HG02870 (cell line): ENCODE data around the gene NSMCE1.

Source experiments
- ATAC-seq: cut with Tn5 transposase; IDR thresholded peaks from one replicate; pipeline ENCODE4 v1.9.1; 2021; ENCODE audit warnings: mild to moderate bottlenecking, moderate library complexity; ENCODE audit not compliant: unreplicated experiment

NSMCE1 gene

DNA sequence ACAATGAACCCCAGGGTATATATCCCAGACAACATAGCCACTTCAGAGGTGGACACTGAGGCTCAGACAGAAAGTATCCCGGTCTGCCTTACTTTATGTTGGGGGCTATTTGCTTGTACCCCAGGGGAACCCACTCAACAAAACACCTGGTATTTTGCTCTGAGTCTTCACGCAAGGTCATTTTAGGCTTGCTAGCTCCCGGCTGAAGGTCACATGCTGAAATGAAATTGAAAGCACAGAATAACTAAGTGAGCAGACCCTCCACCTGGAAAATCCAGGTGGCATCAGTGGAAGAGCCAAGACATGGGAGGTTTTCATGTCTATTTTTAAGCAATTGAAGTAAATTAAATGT lies 69.4 kb downstream of the NSMCE1 start:
- no peak for ATAC-seq

DNA sequence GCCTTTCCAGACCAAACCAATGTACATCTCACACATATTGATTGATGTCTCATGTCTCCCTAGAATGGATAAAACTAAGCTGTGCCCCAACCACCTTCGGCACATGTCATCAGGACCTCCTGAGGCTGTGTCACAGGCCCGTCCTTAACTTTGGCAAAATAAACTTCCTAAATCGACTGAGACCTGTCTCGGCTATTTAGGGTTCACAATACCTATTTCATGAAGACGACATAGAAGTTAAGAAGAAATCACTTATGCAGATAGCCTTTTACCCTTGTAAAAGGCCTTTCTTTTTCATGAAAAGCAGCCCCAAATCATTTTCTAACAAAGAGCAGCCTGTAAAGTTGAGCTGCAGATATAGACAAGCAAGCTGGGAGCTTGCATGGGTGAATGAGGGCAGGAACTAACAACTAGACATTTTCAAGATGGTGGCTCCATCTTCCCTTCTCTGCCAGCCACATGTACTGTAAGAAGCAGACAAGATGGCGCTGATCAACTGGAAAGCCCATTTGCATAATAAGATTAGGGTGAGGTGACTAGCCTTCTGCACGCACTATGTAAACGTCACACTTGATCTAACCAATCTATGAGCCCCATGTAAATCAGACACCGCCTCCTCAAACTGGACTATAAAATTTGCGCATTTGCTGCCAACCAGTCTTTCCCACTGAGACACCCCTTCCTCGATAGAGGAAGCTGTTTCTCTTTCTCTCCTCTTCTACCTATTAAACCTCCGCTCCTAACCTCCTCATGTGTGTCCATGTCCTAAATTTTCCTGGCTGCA lies 69.9 kb downstream of the NSMCE1 start:
- ATAC-seq: no peak

DNA sequence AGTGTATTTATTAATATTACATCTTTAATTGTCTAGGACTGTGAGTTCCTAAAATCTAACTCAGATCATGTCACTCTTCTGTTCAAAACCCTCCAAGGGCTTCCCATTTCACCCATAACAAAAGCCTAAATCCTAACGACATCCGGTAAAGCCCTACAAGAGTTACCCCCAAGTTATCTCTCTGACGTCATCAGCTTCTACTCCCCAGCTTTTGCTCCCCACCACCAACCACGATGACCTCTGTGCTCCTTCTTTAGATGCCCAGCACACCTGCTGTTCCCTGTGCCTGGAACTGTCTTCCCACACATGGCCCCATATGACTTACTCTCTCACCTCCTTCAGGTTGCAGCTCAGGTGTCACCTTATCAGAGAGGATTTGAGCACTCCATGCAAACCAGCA lies 71.6 kb downstream of the NSMCE1 start:
- ATAC-seq: no peak

DNA sequence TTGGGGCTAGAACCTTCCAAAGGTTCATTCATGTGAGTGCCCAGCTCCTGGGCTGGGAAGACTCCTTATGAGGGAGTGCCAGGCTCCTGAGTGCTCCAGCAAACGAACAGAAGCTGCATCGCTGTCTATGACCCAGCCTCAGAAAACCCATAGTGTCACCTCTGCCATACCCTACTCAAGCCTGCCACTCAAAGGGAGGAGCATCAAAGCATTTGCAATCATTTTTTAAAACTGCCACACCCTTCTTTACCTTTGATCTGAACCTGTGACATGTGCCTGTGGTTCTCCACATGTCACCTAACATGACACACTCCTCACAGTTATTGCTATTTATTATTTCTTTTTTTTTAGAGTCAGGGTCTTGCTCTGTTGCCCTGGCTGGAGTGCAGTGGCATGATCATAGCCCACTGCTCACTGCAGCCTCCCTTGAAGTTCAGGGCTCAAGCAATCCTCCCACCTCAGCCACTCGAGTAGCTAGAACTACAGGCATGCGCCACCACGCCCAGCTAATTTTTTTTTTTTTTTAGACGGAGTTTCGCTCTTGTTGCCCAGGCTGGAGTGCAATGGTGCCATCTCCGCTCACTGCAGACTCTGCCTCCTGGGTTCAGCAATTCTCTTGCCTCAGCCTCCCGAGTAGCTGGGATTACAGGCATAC lies 72.5 kb downstream of the NSMCE1 start:
- no peak for ATAC-seq

DNA sequence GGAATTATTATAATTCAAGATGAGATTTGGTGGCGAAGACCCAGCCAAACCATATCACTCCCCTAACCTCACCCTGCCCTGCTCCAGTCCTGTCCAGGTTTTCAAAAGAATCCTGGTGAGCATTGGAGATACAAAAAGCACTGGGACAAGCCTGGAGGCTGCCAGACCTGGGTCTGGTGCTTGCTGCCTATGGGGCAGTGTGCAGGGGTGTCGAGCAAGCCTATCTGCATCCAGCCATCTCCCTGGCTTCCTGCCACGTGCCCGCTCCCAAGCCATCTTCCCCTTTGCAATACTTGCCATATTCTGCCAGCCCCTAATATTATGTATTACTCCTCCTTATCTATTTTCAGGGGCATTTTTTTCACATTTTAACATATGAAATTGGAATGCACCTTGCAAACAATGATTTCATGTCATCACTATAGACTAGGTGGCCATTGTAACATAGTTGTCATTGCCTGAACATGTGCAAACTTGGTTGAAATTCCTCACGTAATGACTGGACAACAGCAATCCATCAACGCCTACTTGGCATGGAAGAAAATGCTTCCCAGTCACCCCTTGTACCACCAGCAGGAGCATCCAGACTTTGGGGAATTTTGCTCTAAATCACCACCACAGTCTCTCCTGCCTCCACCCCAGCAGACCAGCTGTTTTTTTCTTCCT lies 73.4 kb downstream of the NSMCE1 start:
- ATAC-seq: no peak

DNA sequence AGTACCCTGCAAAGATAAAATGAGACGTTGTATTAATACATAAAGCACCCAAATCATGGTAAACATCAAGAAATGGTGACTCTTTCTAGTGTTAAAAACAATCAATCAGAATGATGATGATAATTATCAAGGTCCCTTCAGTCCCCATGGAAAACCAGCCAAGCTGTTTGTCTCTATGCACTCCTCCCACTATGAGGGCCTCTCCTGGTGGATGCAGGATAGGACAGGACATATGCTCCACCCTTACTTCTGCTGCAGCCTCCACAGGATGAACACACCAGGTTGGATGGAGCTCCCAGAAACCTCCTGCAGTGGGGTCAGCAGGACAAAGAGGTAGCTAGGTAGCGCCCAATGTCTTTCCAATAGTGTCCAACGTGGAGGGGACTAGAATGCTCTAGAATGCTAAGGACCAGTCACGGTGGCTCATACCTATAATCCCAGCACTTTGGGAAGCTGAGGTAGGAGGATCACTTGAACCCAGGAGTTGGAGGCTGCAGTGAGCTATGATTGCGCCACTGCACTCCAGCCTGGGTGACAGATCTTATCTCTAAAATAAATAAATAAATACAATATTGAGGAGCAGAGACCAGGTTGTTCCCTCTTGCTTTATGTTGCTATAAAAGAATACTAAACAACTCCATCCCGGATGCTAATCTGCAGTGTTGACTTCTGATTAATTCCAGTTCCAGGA lies 75.1 kb downstream of the NSMCE1 start:
- ATAC-seq: no peak

DNA sequence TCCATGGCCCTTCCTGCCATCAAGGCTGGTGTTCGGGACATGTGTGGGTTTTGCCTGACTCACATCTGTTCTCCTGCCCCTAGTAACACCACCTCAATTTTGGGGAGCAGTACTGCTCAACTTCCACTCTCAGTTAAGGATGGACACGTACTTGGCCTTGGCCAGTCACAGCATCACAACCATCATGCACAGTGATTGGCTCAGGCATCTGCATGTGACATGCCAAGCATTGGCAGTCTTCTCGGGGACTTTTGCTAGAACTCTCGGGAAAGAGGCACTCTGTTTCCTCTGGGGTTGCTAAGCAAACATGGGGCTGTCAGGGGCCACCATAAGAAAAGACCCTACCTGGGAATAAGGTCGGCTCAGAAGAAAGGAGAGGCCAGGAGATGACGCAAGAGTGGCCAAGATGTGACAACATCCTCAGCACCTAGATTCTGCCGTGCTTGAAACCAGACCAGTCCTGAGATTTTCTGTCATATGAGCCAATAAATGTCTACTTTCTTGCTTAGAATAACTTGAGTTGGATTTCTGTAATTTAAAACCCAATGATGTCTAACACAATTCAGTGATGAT lies 77.1 kb downstream of the NSMCE1 start:
- no peak for ATAC-seq

DNA sequence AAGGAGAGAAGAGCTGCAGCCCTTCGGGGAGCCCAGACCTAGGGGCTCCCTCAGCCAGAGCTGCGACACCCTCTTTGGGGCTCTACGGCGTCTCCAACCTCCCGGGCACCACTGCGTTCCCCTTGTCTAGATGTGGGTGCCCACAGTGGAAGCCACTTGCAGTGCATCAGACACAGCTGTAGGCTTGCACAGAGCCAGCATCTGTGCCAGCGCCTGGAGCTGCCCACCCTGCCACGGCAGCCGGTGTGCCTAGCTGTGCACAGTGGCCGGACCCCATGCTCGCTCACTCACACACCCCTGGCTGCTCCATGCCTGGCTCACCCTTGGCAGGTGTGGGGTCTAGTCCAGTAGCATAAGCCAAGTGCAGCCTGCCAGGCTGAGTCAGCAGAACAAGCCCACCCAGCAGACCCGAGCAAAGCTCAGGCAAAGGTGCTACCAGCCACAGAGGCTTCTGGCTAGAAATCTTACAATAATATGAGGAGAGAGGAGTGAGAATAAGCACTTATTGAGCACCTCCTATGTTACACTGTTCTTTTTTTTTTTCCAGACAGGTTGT lies 78.2 kb downstream of the NSMCE1 start:
- ATAC-seq: no peak

DNA sequence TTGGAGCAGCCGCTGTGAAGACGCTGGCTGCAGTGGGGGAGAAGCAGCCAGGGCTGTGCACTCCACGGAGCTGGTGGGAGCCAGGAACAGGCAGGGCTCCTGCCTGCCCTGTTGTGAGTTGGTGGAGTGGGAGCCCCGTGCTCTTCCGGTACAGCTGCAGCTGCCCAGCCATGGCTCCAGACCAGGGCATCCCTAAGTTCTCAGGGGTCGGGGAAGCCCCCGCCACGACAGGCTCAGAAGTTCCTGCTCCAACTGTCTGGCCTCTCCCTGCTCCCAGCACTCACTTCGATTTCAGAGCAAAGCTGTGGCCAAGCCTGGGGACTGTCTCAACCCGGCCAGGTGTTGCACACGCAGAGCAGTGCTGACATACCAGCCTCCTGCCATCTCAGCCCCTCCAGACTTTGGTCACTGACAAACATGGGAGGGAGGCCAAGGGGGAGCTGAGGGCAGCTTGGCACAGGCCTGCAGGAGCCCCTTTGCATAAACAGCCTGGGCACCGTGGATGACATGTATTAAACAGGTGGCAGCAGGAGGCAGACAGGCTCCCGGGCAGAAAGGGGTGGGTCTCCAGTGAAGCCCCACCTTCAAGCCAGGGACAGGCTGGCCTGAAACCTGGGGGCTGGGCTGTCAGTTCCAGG lies 79.1 kb downstream of the NSMCE1 start:
- ATAC-seq: no peak

DNA sequence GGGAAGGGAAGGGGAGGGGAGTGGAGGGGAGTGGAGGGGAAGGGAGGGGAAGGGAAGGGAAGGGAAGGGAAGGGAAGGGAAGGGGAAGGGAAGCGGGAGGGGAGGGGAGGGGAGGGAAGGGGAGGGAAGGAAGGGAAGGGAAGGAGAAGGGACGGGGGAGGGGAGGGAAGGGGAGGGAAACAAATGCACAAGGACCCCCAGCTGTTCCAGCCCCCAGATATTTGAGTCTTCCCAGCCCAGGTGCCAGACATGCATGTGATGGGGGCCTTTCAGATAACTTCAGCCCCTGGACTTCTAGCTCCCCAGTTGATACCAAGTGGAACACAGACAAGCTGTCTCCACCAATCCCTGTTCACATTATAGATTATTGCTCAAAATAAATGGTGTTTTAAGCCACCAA lies 79.9 kb downstream of the NSMCE1 start:
- ATAC-seq: no peak

DNA sequence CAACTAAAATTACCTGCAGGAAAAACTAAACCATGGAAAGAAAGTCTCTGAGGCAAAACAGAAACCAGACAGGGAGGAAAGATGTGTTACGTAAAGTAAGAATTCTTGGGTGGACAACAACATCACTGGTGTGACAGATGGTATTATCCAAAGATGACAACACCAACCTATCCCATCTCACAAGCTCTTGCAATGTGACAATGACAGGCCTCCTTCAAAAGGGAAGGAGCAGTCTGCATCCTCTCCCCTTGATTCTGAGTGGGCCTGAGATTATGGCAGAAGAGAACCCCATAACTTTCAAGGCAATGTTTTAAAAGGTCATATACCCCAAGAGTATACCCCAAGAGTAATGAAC lies 82.8 kb downstream of the NSMCE1 start:
- ATAC-seq: no peak

DNA sequence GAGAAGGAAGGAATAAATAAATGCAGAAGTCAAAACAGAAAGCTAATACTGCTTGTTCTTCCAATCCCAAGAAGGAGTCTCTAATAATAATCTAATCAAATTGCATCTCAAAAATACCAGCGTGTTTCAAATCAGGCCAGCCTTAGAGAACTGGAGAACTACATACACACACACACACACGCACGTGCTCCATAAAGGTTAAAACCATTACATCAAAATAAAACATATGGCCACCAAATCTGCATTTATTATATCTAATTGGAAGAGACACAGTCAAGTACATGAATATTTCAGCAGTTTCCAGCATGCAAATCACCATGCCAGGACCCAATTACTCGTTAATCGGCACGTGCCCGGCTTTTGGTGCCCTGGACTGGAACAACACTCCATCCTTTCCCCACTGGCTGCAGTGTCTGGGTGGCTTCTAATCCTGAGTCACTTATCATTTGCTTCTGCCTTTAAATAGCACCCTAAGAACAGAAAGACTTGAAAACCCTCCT lies 85.6 kb downstream of the NSMCE1 start:
- ATAC-seq: no peak

DNA sequence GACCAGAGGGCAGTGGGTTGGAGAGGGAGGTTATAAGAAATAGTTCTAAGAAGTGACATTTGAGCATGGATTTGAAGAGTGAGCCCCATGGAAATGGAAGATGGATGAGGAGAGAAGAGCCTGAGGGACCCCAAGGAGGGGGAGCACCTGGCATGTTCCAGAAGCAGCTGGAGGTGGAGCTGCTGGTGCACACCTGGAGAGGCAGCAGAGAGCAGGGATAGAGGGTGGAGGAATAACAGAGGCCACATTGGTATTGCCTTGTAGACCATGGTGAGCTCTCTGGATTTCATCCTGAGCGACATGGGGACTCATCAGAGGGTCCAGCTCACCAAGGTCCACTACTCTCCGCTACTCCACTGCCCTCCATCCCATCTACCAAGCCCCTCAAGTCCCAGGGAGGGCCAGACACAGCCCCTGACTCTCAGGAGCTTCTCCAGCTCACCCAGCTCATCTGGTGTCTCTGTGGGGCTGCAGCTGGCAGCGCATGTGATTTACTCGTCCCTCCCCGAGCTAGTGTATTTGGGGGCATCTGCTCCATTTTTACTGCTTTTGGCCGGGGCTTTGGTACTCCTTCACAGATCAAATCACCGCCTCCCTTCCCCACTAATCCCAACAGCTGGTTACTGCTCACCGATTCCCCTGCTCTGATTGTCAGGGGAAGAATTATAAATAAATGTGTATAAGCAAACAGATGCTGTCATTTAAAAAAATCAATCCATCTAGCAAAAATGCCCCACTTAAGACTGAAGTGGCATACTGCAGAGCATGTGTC lies 87.4 kb downstream of the NSMCE1 start:
- no peak for ATAC-seq

DNA sequence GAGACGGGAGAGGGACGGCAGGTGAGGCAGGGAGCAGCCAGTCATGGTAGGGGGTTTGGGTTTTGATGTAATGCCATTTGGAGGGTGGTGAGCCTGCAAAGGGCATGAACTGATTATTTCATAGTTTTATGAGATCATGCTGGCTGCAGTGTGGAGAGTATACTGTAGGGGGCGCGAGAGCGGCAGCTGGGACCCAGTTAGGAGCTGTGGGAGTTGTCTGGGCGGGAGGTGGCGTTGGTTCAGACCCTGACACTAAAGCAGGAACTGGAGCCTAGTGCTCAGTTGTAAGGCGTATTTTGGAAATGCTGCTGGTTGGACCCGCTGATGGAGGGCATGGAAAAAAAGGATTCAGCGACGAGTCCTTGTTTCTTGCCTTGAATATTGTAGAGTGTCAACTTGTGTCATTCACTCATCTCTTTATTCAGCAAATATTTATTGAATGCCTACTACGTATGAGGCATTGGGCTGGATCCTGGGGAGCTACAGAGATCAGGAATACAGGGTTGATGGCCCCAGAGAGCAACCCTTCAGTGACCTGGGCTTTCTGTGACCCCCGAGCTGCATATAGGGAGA lies 89.0 kb downstream of the NSMCE1 start:
- no peak for ATAC-seq

DNA sequence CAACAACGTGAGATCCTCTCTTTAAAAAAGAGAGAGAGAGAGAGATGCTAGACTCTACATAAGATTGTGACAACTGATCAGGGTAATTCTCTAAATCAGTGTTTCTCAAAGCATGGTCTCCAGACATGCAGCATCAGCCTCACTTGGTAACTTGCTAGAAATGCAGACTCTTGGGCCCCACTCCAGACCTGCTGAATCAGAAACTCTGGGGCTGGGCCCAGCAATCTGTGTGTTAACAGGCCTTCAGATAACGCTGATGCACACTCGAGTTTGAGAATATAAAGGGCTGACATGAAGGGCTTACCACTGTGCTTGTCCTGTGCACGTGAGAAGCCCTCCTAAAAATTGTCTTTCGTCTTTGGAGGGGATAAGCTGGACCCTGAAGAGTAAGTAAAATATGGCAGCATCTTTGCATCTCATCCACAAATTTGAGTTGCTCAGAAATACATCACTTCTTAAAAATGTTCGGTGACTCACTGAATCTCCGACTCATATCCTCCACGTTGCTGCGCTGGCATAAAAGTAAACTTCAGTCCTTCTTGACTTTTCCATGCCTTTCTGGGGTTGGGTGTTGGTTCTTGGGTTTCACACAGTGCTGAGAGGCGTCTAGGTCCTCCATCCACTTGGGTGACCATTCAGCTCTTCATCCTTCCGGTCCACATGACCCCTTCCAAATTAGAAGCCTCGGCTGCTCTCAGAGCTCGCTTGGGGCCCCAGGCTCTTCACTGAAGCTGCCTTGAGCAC lies 91.4 kb downstream of the NSMCE1 start:
- no peak for ATAC-seq

DNA sequence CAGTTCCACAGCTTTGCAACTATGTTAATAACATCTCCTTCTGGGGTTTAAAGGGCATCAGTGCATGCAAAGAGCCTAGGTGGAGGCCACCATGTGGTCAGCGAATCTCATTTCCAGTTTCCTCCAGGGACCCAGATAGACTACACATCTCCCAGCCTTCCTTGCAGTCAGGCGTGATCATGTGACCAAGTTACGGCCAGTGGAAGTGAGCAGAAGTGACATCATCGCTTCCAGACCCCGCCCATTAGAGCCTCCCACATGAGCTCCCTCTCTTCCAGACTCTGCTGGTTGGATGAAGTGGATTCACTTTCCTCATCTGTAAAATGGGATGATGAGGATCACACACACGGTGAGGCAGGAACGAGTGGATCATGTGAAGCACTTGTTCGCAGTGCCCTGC lies 92.7 kb downstream of the NSMCE1 start:
- ATAC-seq: no peak
